GM10847 (cell line): ENCODE measurements around the gene GRK5.

Experiments used
- POLR2A ChIP-seq: IDR thresholded peaks from 2 replicates; pipeline ENCODE4 v1.6.1; 2011; ENCODE audit not compliant: insufficient read length; ENCODE audit errors: extremely low read depth

GRK5 gene

GRCh38 chr10:119455609-119456434 is 248.5 kb downstream of the GRK5 start:
- no peak for TF ChIP-seq POLR2A

GRCh38 chr10:119456435-119456810 is 249.1 kb downstream of the GRK5 start:
- no peak for TF ChIP-seq POLR2A

- no peak for TF ChIP-seq POLR2A
These were observed 250.8 kb downstream of the GRK5 start for GRCh38 chr10:119457966-119458766.

GRCh38 chr10:119459681-119460340 is 252.4 kb downstream of the GRK5 start:
- no peak for TF ChIP-seq POLR2A

- no peak for TF ChIP-seq POLR2A
These were observed 253.2 kb downstream of the GRK5 start for GRCh38 chr10:119460369-119461195.

GRCh38 chr10:119461380-119461779 is 254.0 kb downstream of the GRK5 start:
- no peak for TF ChIP-seq POLR2A

- no peak for TF ChIP-seq POLR2A
These were observed 254.6 kb downstream of the GRK5 start for GRCh38 chr10:119461923-119462322.

- no peak for TF ChIP-seq POLR2A
These were observed 255.4 kb downstream of the GRK5 start for GRCh38 chr10:119462773-119463172.

- TF ChIP-seq POLR2A, result no peak
These were observed 257.7 kb downstream of the GRK5 start for GRCh38 chr10:119465085-119465484.

- no peak for TF ChIP-seq POLR2A
These were observed 258.7 kb downstream of the GRK5 start for GRCh38 chr10:119466076-119466475.

GRCh38 chr10:119466655-119467054 is 259.3 kb downstream of the GRK5 start:
- no peak for TF ChIP-seq POLR2A

GRCh38 chr10:119468542-119469324 is 261.4 kb downstream of the GRK5 start:
- TF ChIP-seq POLR2A, result no peak

GRCh38 chr10:119469325-119469707 is 261.9 kb downstream of the GRK5 start:
- TF ChIP-seq POLR2A, result no peak

GRCh38 chr10:119469846-119470245 is 262.5 kb downstream of the GRK5 start:
- TF ChIP-seq POLR2A, result no peak
